ENCODE data around the gene SSBP3.

DNA sequence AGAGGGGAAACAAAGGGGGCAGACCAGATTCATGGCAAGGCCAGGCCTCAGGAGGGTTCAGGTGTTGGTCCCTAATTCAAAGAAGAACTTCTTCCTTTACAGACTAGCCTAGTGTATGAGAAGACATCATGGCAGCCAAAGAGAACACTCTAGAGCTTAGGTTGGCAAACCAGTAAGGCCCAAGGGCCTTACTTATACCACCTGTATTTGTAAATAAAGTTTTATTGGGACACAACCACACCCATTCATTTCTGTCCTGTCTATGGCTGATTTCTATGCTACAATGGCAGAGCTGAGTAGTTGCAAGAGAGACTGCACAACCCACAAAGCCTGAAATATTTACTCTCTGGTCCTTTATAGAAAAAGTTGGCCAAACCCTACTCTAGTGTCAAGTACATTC, 42.3 kb downstream of the SSBP3 start:
- TF ChIP-seq CREM (IDR thresholded peaks at IDR 0.05) (no peak), CREM (CRISPR knock-in tag; IDR thresholded peaks at IDR 0.05) (no peak), GABPA (IDR thresholded peaks at IDR 0.05; ENCODE audit: low read depth, low read length) (no peak), GABPA (CRISPR knock-in tag; IDR thresholded peaks at IDR 0.05; ENCODE audit: low read depth) (no peak), SRY (CRISPR knock-in tag; IDR thresholded peaks at IDR 0.05) (no peak)
